Measurements from ENCODE around the gene DGUOK. TPM values are rescaled to one million over a fixed set of nuclear protein-coding genes. Genes with fewer than 3 reads are reported as not detected.

Gene DGUOK
- total RNA-seq, 1 donor from 2014 or later: 98.0 TPM

DNA sequence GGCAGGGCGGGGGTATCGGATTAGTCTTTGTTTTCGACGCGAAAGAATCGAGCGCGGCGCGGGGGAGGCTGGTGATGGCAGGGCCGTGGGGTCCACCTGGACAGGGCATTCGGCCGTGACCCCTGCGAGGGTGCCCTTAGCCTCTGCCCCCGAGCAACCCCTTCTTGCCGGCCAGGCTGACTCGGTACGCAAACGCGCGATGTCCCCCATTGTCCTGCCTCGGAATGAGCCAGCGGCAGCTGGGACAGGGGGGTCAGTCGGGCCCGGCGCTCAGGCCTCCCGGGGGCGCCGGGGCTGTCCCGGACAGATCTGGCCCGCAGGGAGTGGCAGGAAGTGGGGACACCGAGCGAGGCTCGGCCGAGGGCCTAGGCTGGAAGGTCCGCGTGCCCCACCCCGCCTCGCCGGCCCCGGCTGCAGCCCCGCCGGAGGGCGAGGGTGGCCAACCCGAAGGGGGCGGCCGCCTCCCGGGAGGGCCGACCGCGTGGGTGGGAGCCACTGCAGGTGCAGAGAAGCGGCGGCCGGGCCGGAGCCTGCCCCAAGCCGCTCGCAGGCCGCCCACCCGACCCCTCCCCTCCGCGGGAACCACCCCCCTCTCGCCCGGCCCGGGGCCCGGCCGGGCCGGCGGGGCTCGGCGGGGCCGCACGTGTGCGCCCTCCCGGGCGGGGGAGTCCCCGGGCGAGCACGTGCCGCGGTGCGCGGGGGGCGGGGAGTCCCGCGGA, 57.7 kb downstream of the DGUOK start, which contains the start of gene TET3:
Gene TET3 (plus strand): TSS at position 708 of the 719 bp plus-strand sequence. CDS start 1,494 bp downstream, outside the sequence.
- Mint-ChIP-seq H3K4me1 (ENCODE audit: low read depth) (peaks cover 83% of the 10 kb centered on the region), H3K36me3 (ENCODE audit: low read depth) (peaks cover 19% of the 10 kb centered on the region), H3K27me3 (ENCODE audit: insufficient read depth) (peaks cover 29% of the 10 kb centered on the region), H3K9me3 (no peaks in the 10 kb centered on the region), H3K27ac (peak within 1 kb of the TSS; percentile 91), H3K4me3 (peak within 1 kb of the TSS; percentile 81)
- no peak for DNase-seq (ENCODE audit: low spot score)
- intact Hi-C loops (cut with micrococcal nuclease): loop anchor here (2.0 to 10.0 kb wide), 2 partner anchors 14 to 470 kb away; partner anchors contain the start of genes INO80B and WBP1

DNA sequence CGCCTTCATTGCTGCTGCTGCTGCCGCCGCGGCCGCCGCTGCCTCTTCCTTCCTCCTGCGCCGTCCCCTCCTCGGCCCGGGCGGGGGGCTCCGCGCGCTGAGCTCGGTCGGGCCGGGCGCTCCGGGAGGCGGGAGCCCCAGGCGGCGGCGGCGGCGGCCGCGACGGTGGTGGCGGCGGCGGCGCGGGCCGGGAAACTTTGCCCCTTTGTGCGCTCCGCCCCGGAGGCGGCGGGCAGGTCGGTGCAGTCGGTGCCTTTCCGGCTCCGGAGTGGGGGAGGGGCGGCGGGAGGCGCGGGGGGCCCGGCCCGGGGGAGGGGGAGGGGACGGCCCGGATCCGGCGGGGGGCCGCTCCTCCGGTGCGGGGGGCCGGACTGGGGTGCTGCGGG, 58.2 kb downstream of the DGUOK start:
- DNase-seq (ENCODE audit: low spot score): peak; percentile 54
- Mint-ChIP-seq H3K4me1 (ENCODE audit: low read depth) (peaks cover 83% of the 10 kb centered on the region), H3K27ac (no peak overlapping the region), H3K4me3 (no peak overlapping the region), H3K9me3 (no peaks in the 10 kb centered on the region), H3K27me3 (ENCODE audit: insufficient read depth) (peaks cover 29% of the 10 kb centered on the region), H3K36me3 (ENCODE audit: low read depth) (peaks cover 25% of the 10 kb centered on the region)
- intact Hi-C loops (cut with micrococcal nuclease): loop anchor here (1.0 to 10.0 kb wide), 6 partner anchors 14 to 470 kb away; partner anchors contain the start of genes INO80B, MTHFD2 and WBP1

DNA sequence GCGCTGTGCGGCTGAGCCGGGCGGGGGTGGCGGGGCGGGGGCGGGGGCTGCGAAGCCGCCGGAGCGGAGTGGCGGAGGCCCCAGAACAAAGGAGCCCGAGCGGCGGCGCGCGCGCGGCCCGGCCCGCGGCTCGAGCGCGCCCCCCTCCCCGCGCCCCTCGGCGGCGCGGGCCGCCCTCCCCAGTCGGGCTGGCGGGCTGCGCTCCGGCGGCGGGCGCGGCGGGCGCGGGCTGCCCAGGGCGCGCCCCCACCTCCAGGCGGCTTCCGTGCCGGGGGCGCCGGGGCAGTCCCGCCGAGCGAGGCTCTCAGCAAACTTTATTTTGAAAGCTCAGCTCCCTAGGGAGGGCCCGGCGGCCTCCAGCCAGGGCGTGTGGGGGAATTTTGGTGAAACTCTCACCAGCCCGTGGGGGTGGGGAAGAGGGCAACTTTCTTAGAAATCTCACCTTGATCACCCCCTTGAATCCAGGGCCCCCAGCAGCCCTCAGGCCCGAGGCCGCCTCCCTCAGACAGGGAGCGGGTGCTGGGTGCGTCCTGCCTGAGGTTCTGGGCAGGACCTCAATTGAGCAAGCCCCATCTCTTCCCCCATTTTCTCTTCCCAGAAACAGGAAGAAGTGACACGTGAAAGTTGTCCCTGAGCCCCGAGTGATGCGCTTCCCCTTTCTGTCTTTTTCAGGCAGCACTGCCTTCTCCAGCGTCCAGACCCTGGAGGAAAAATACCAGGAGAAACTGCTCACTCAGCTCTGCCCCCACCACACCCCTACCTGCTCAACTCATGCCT, 58.8 kb downstream of the DGUOK start:
- no peak for DNase-seq (ENCODE audit: low spot score)
- H3K36me3 Mint-ChIP-seq (ENCODE audit: low read depth): peaks cover 31% of the 10 kb centered on the region
- H3K27me3 Mint-ChIP-seq (ENCODE audit: insufficient read depth): peaks cover 29% of the 10 kb centered on the region
- intact Hi-C loops (cut with micrococcal nuclease): loop anchor here (1.0 to 10.0 kb wide), 9 partner anchors 9 to 469 kb away; partner anchors contain the start of genes BOLA3, INO80B, MTHFD2 and STAMBP
- peak overlapping the region; percentile 91 for H3K27ac Mint-ChIP-seq
- peak overlapping the region; percentile 81 for H3K4me3 Mint-ChIP-seq
- H3K9me3 Mint-ChIP-seq: peaks cover 5% of the 10 kb centered on the region
- peaks cover 81% of the 10 kb centered on the region for H3K4me1 Mint-ChIP-seq (ENCODE audit: low read depth)

DNA sequence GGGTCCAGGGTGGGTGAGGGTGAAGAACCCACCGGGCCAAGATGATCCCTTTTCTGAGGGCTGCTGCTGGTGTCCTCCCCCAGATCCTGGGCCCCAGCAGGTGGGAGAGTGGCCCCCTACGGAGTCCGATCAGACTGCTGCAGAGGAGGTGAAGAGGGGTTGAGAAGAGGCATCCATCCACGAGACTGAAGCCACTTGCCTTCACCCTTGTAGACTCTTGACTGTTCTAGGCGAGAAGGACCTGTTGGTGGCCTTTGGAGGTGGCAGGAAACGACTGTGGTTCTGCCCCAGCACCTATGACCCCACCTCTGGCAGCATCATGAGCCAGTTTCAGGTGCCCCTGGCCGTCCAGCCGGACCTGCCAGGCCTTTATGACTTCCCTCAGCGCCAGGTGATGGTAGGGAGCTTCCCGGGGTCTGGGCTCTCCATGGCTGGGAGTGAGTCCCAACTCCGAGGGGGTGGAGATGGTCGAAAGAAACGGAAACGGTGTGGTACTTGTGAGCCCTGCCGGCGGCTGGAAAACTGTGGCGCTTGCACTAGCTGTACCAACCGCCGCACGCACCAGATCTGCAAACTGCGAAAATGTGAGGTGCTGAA, 59.5 kb downstream of the DGUOK start:
- Mint-ChIP-seq H3K4me1 (ENCODE audit: low read depth) (peaks cover 78% of the 10 kb centered on the region), H3K27ac (peak overlapping the region; percentile 91), H3K27me3 (ENCODE audit: insufficient read depth) (peaks cover 29% of the 10 kb centered on the region), H3K4me3 (peak overlapping the region; percentile 81), H3K36me3 (ENCODE audit: low read depth) (peaks cover 36% of the 10 kb centered on the region), H3K9me3 (peaks cover 9% of the 10 kb centered on the region)
- no peak for DNase-seq (ENCODE audit: low spot score)
- intact Hi-C loops (cut with micrococcal nuclease): loop anchor here (1.0 to 10.0 kb wide), 7 partner anchors 8 to 469 kb away; partner anchors contain the start of genes BOLA3, INO80B, MTHFD2 and STAMBP

DNA sequence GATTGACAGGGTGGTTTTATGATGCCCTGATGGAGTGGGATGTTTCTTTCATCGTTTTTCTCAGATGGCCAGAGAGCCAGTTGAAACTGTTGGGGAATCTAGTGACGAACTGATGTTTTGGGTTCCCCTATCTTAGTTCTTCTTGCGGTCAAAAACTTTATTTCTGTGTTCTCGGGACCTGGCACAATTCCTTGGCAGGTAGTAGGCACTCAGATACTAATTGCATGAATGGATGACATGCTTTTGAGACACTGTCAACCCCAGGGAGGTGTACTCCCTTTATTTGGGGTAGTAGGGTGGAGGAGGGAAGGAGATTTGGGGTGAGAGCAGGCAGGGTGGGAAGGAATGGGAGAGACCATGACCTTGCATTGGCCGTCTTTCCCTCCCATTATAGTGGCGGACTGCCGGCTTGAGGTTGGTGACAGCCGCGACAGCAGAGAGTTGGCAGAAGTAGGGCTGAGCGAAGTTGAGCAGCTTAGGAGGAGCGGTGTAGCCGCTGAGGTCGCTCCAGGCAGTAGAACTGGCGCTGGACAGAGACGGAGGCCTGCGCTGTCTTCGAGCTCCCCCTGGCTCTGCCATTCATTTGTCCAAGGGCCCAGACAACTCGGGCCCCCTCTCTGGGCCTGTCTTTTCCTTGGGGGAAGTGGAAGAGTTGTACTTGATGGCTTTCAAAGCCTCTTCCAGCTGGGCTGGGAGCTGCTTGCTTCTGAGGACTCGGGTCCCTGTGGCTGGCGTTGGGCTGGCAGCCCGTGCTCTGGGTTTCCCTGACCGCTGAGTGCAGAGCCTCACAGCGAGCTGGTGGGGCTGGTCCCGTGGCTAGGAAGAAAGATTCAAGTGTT, 60.6 kb downstream of the DGUOK start:
- Mint-ChIP-seq H3K4me1 (ENCODE audit: low read depth) (peaks cover 66% of the 10 kb centered on the region), H3K27me3 (ENCODE audit: insufficient read depth) (peaks cover 18% of the 10 kb centered on the region), H3K9me3 (peaks cover 16% of the 10 kb centered on the region), H3K27ac (peak overlapping the region; percentile 91), H3K4me3 (peak overlapping the region; percentile 81), H3K36me3 (ENCODE audit: low read depth) (peaks cover 43% of the 10 kb centered on the region)
- no peak for DNase-seq (ENCODE audit: low spot score)
- intact Hi-C loops (cut with micrococcal nuclease): loop anchor here (1.0 to 10.0 kb wide), 9 partner anchors 15 to 467 kb away; partner anchors contain the start of genes BOLA3, INO80B, MTHFD2 and WBP1

DNA sequence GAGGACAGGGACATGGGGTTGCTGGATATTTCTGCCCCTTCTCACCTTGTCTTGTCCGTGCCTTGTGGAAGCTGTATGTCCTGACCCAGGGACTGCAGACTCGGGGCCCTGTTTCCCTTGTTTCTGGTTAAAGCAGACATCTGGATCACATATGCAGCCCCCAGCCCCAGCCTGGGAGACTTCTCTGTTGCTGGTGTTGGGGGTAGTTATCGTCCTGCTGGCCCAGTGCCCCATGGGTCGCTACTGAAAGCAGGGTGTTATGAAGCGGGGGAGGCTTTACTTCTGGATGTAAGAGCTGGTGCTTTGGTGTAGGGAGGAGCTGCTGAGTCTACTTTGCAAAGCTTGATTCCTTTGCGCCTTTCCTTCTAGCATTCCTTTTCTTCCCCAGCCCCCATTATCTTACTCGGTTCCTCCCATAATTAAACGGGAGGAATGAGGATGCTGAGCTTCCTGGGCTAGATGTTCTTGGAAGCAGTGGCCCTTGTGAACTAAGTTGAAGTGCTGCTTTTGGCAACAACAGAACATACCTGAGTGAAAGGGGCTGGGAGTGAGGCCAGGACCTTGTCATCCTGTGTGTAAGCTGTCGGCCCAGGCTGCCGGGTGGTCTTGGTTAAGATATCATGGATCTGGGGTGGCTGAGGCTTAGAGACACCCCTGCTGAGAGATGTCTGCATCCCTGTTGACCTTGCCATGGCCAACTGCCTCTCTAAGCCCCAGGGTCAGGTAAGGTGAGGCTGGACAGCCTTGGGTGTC, 61.4 kb downstream of the DGUOK start:
- Mint-ChIP-seq H3K36me3 (ENCODE audit: low read depth) (peaks cover 48% of the 10 kb centered on the region), H3K4me3 (peak overlapping the region; percentile 81), H3K27me3 (ENCODE audit: insufficient read depth) (peaks cover 12% of the 10 kb centered on the region), H3K4me1 (ENCODE audit: low read depth) (peaks cover 59% of the 10 kb centered on the region), H3K9me3 (peaks cover 16% of the 10 kb centered on the region), H3K27ac (no peak overlapping the region)
- no peak for DNase-seq (ENCODE audit: low spot score)
- intact Hi-C loops (cut with micrococcal nuclease): loop anchor here (1.0 to 10.0 kb wide), 9 partner anchors 14 to 467 kb away; partner anchors contain the start of genes BOLA3, INO80B, MTHFD2 and WBP1

GRCh38 chr2:73989972-73990371, 63.3 kb downstream of the DGUOK start:
- no peak overlapping the region for H3K4me3 Mint-ChIP-seq
- H3K9me3 Mint-ChIP-seq: peaks cover 16% of the 10 kb centered on the region
- no peak overlapping the region for H3K27ac Mint-ChIP-seq
- intact Hi-C loops (cut with micrococcal nuclease): loop anchor here (5.0 to 10.0 kb wide), 4 partner anchors 42 to 465 kb away; partner anchors contain the start of genes INO80B, MTHFD2 and WBP1
- peaks cover 7% of the 10 kb centered on the region for H3K27me3 Mint-ChIP-seq (ENCODE audit: insufficient read depth)
- peaks cover 63% of the 10 kb centered on the region for H3K4me1 Mint-ChIP-seq (ENCODE audit: low read depth)
- no peak for DNase-seq (ENCODE audit: low spot score)
- peaks cover 57% of the 10 kb centered on the region for H3K36me3 Mint-ChIP-seq (ENCODE audit: low read depth)

- peak overlapping the region; percentile 15 for H3K4me3 Mint-ChIP-seq
- peaks cover 57% of the 10 kb centered on the region for H3K36me3 Mint-ChIP-seq (ENCODE audit: low read depth)
- H3K27me3 Mint-ChIP-seq (ENCODE audit: insufficient read depth): peaks cover 7% of the 10 kb centered on the region
- peaks cover 63% of the 10 kb centered on the region for H3K4me1 Mint-ChIP-seq (ENCODE audit: low read depth)
- no peak overlapping the region for H3K27ac Mint-ChIP-seq
- peaks cover 16% of the 10 kb centered on the region for H3K9me3 Mint-ChIP-seq
- intact Hi-C loops (cut with micrococcal nuclease): no loop called here
- DNase-seq (ENCODE audit: low spot score): no peak
Observed at GRCh38 chr2:73990531-73990930, 63.9 kb downstream of the DGUOK start.

- peak overlapping the region; percentile 11 for H3K27ac Mint-ChIP-seq
- H3K36me3 Mint-ChIP-seq (ENCODE audit: low read depth): peaks cover 49% of the 10 kb centered on the region
- no peak for DNase-seq (ENCODE audit: low spot score)
- H3K4me3 Mint-ChIP-seq: no peak overlapping the region
- H3K27me3 Mint-ChIP-seq (ENCODE audit: insufficient read depth): peaks cover 3% of the 10 kb centered on the region
- intact Hi-C loops (cut with micrococcal nuclease): no loop called here
- H3K4me1 Mint-ChIP-seq (ENCODE audit: low read depth): peaks cover 52% of the 10 kb centered on the region
- H3K9me3 Mint-ChIP-seq: peaks cover 16% of the 10 kb centered on the region
Observed at GRCh38 chr2:73992036-73992435, 65.4 kb downstream of the DGUOK start.

DNA sequence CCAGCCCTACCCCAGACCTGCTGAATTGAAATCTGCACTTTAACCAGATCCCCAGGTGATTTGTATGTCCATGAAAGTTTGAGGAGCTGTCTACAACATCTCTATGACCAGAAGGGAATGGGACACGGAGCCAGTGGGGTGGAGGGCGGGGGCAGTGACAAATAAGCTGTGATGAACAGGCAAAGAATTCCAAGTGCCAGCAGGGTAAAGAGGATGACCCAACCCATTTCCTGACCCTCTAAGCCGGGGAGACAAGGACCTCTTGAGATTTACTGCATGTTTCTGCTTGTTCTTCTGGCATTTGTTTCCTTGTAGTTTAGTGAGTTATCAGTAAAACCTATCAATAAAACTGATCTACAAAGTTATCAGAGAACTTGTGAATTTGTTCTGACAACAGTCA, 66.7 kb downstream of the DGUOK start:
- peak overlapping the region; percentile 0 for H3K4me3 Mint-ChIP-seq
- intact Hi-C loops (cut with micrococcal nuclease): no loop called here
- peaks cover 42% of the 10 kb centered on the region for H3K36me3 Mint-ChIP-seq (ENCODE audit: low read depth)
- H3K4me1 Mint-ChIP-seq (ENCODE audit: low read depth): peaks cover 52% of the 10 kb centered on the region
- no peaks in the 10 kb centered on the region for H3K27me3 Mint-ChIP-seq (ENCODE audit: insufficient read depth)
- H3K27ac Mint-ChIP-seq: peak overlapping the region; percentile 32
- H3K9me3 Mint-ChIP-seq: peaks cover 16% of the 10 kb centered on the region
- DNase-seq (ENCODE audit: low spot score): no peak

- Mint-ChIP-seq H3K4me3 (peak overlapping the region; percentile 0), H3K36me3 (ENCODE audit: low read depth) (peaks cover 41% of the 10 kb centered on the region), H3K4me1 (ENCODE audit: low read depth) (peaks cover 52% of the 10 kb centered on the region), H3K9me3 (peaks cover 16% of the 10 kb centered on the region), H3K27ac (peak overlapping the region; percentile 32), H3K27me3 (ENCODE audit: insufficient read depth) (no peaks in the 10 kb centered on the region)
- no peak for DNase-seq (ENCODE audit: low spot score)
- intact Hi-C loops (cut with micrococcal nuclease): loop anchor here (1.0 kb wide), 1 partner anchor 7 kb away; no protein-coding TSS in a partner anchor
Observed at GRCh38 chr2:73993778-73994177, 67.1 kb downstream of the DGUOK start.
